SK-N-SH treated with all-trans-retinoic acid at 6 μM for 48 hours (cell line): ENCODE data around the gene RGN.

Experiments used
- ATAC-seq: fragments of 200-7000 bp; cut with Tn5 transposase; 3 replicates; pipeline ENCODE4 v1.9.1; 2020; ENCODE audit warnings: mild to moderate bottlenecking, moderate library complexity
- ARNTL ChIP-seq: fragments of 450-650 bp; formaldehyde crosslinking; IDR thresholded peaks from 2 replicates; pipeline ENCODE4 v1.5.0; 2020; ENCODE audit warnings: low read depth, mild to moderate bottlenecking, moderate library complexity, borderline replicate concordance
- BACH2 ChIP-seq: fragments of 250-450 bp; sonication (Bioruptor Pico); IDR thresholded peaks from 2 replicates; pipeline ENCODE4 v1.9.0; 2021; ENCODE audit warnings: mild to moderate bottlenecking, borderline replicate concordance
- CREB5 ChIP-seq: fragments of 250-450 bp; sonication (Bioruptor Pico); IDR thresholded peaks from 2 replicates; pipeline ENCODE4 v1.5.1; 2020; ENCODE audit warnings: low read depth, mild to moderate bottlenecking, moderate library complexity
- CSDC2 ChIP-seq: fragments of 250-450 bp; sonication (Bioruptor Pico); IDR thresholded peaks from 2 replicates; pipeline ENCODE4 v1.5.0; 2020; ENCODE audit warnings: mild to moderate bottlenecking, moderate library complexity
- CSRNP3 ChIP-seq: fragments of 250-450 bp; sonication (Bioruptor Pico); IDR thresholded peaks from 2 replicates; pipeline ENCODE4 v1.5.1; 2021; ENCODE audit warnings: mild to moderate bottlenecking, moderate library complexity
- ESRRG ChIP-seq: fragments of 250-450 bp; sonication (Bioruptor Pico); IDR thresholded peaks from 2 replicates; pipeline ENCODE4 v1.6.1; 2021; ENCODE audit warnings: mild to moderate bottlenecking
- ISL1 ChIP-seq: fragments of 250-450 bp; sonication (Bioruptor Pico); IDR thresholded peaks from 2 replicates; pipeline ENCODE4 v2.1.2; 2022; ENCODE audit warnings: mild to moderate bottlenecking, moderate library complexity
- OSR1 ChIP-seq: fragments of 250-450 bp; sonication (Bioruptor Pico); IDR thresholded peaks from 2 replicates; pipeline ENCODE4 v1.8.0; 2022; ENCODE audit warnings: moderate library complexity, mild to moderate bottlenecking, inconsistent platforms
- POU6F1 ChIP-seq: fragments of 250-450 bp; sonication (Bioruptor Pico); IDR thresholded peaks from 2 replicates; pipeline ENCODE4 v1.8.0; 2021; ENCODE audit warnings: low read depth, mild to moderate bottlenecking, moderate library complexity, borderline replicate concordance
- PPARA ChIP-seq: fragments of 250-450 bp; sonication (Bioruptor Pico); IDR thresholded peaks from 2 replicates; pipeline ENCODE4 v1.5.0; 2020; ENCODE audit warnings: mild to moderate bottlenecking, borderline replicate concordance
- SNAI2 ChIP-seq: fragments of 250-450 bp; sonication (Bioruptor Pico); IDR thresholded peaks from 2 replicates; pipeline ENCODE4 v1.5.0; 2020; ENCODE audit warnings: mild to moderate bottlenecking, moderate library complexity
- TOX ChIP-seq: fragments of 250-450 bp; sonication (Bioruptor Pico); IDR thresholded peaks from 2 replicates; pipeline ENCODE4 v1.8.0; 2021; ENCODE audit warnings: mild to moderate bottlenecking, moderate library complexity, borderline replicate concordance
- TSHZ2 ChIP-seq: fragments of 250-450 bp; sonication (Bioruptor Pico); IDR thresholded peaks from 2 replicates; pipeline ENCODE4 v1.5.0; 2020; ENCODE audit warnings: mild to moderate bottlenecking, moderate library complexity
- ZC3H10 ChIP-seq: fragments of 250-450 bp; sonication (Bioruptor Pico); IDR thresholded peaks from 2 replicates; pipeline ENCODE4 v1.5.1; 2021; ENCODE audit warnings: mild to moderate bottlenecking, moderate library complexity
- ZFP3 ChIP-seq: fragments of 250-450 bp; sonication (Bioruptor Pico); IDR thresholded peaks from 2 replicates; pipeline ENCODE4 v1.5.0; 2020; ENCODE audit warnings: mild to moderate bottlenecking, moderate library complexity
- ZNF565 ChIP-seq: fragments of 450-650 bp; formaldehyde crosslinking; conservative IDR thresholded peaks from 2 replicates; pipeline ENCODE4 v1.5.0; 2020; ENCODE audit warnings: low read depth, mild to moderate bottlenecking, moderate library complexity
- ZNF70 ChIP-seq: fragments of 450-650 bp; formaldehyde crosslinking; IDR thresholded peaks from 2 replicates; pipeline ENCODE4 v1.5.0; 2020; ENCODE audit warnings: mild to moderate bottlenecking, moderate library complexity
- ZNF8 ChIP-seq: fragments of 450-650 bp; formaldehyde crosslinking; IDR thresholded peaks from 2 replicates; pipeline ENCODE4 v1.5.0; 2020; ENCODE audit warnings: mild to moderate bottlenecking, moderate library complexity

RGN gene

GRCh38 chrX:47060708-47061107 is 17.5 kb upstream of the RGN start:
- no peak for ATAC-seq
- TF ChIP-seq CSDC2: no peak
- no peak for TF ChIP-seq CREB5 (CRISPR knock-in tag)
- TF ChIP-seq, all 23 proteins: peak for 0

- ATAC-seq: no peak
Observed at GRCh38 chrX:47061238-47061919, 16.9 kb upstream of the RGN start.

GRCh38 chrX:47063179-47063578 is 15.1 kb upstream of the RGN start:
- no peak for TF ChIP-seq ISL1 (CRISPR knock-in tag)
- no peak for TF ChIP-seq ZNF8 (CRISPR knock-in tag)
- no peak for TF ChIP-seq TOX (CRISPR knock-in tag)
- TF ChIP-seq OSR1: no peak
- TF ChIP-seq, all 23 proteins: peak for 0
- ATAC-seq: no peak

More at GRCh38 chrX:47061238-47061919, 16.9 kb upstream of the RGN start:
- no peak for TF ChIP-seq ZNF70 (CRISPR knock-in tag)
- TF ChIP-seq TSHZ2 (CRISPR knock-in tag): no peak
- TF ChIP-seq SNAI2 (CRISPR knock-in tag): no peak
- no peak for TF ChIP-seq BACH2 (CRISPR knock-in tag)
- no peak for TF ChIP-seq CREB5 (CRISPR knock-in tag)
- TF ChIP-seq ZFP3: no peak
- TF ChIP-seq OSR1: no peak
- no peak for TF ChIP-seq ZNF565 (CRISPR knock-in tag)
- TF ChIP-seq ESRRG (CRISPR knock-in tag): no peak
- TF ChIP-seq ZNF8 (CRISPR knock-in tag): no peak
- TF ChIP-seq POU6F1 (CRISPR knock-in tag): no peak
- TF ChIP-seq TOX (CRISPR knock-in tag): no peak

- ATAC-seq: no peak
- TF ChIP-seq CREB5 (CRISPR knock-in tag) (no peak), ARNTL (CRISPR knock-in tag) (no peak), ESRRG (CRISPR knock-in tag) (no peak), ZC3H10 (CRISPR knock-in tag) (no peak), ISL1 (CRISPR knock-in tag) (no peak), PPARA (CRISPR knock-in tag) (no peak), CSRNP3 (CRISPR knock-in tag) (no peak), ZFP3 (no peak)
Observed at GRCh38 chrX:47068214-47068613, 10.0 kb upstream of the RGN start.
